GM12878 (cell line): Measurements from ENCODE around the gene JMJD6. TPM values are rescaled to one million over a fixed set of nuclear protein-coding genes. Genes with fewer than 3 reads are reported as not detected.

ENCODE experiments used
- ATAC-seq: fragments of 200-7000 bp; cut with Tn5 transposase; 3 replicates; pipeline ENCODE4 v1.9.1; 2020; ENCODE audit warnings: mild to moderate bottlenecking, moderate library complexity
- BruUV-seq: library from RNA; stranded (reverse); fragments of 400-500 nt; replicated peaks from 2 replicates; lab custom pipeline; 2021; lab: Mats Ljungman, UMichigan
- CTCF ChIA-PET: fragments of 300-600 bp; sonication (Branson Sonifier 250); formaldehyde crosslinking; extraction: SDS; loops from one replicate; lab custom pipeline; 2021; ENCODE audit warnings: inconsistent platforms; lab: Yijun Ruan, JAX
- POLR2A ChIA-PET: fragments of 350-600 bp; formaldehyde crosslinking; extraction: SDS; loops from one replicate; lab custom pipeline; 2021; ENCODE audit warnings: inconsistent platforms; lab: Charles Lee
- RAD21 ChIA-PET: fragments of 300-600 bp; sonication (Branson Sonifier 250); formaldehyde crosslinking; loops from one replicate; lab custom pipeline; 2023; ENCODE audit warnings: antibody characterized with exemption; ENCODE audit not compliant: unreplicated experiment; lab: Charles Lee
- SMC1A ChIA-PET: fragments of 300-600 bp; sonication (Branson Sonifier 250); formaldehyde crosslinking; loops from one replicate; lab custom pipeline; 2023; ENCODE audit not compliant: unreplicated experiment, uncharacterized antibody; lab: Charles Lee
- DNase-seq: peaks from one replicate; pipeline ENCODE4 v3.0.0-alpha.2; 2011; ENCODE audit warnings: low read depth, low spot score
- FAIRE-seq: peaks from 3 replicates; lab custom pipeline; 2011; peaks lifted over from hg19 to GRCh38; lab: Jason Lieb, UNC
- H2AFZ ChIP-seq: 2 replicates; pipeline ENCODE4 v1.6.0; 2011; ENCODE audit warnings: low read depth, low read length, control low read depth; ENCODE audit not compliant: control insufficient read depth
- H3K27ac ChIP-seq: 2 replicates; pipeline ENCODE4 v1.5.1; 2011; ENCODE audit warnings: control low read depth; ENCODE audit not compliant: control insufficient read depth, insufficient read depth
- H3K27me3 ChIP-seq, 2 experiments: replicated peaks in 1 of 2; 2 replicates each; pipeline versions ENCODE4 v1.6.0 to v1.6.1; 2011; ENCODE audit warnings: low read length in 1 of 2; ENCODE audit not compliant: control insufficient read depth in 2 of 2, insufficient read depth in 2 of 2
- H3K36me3 ChIP-seq, 2 experiments: 2 replicates each; pipeline ENCODE4 v1.5.1; 2011; ENCODE audit warnings: low read length in 1 of 2; ENCODE audit not compliant: control insufficient read depth in 2 of 2, insufficient read depth in 2 of 2
- H3K4me1 ChIP-seq: 2 replicates; pipeline ENCODE4 v1.6.1; 2011; ENCODE audit warnings: mild to moderate bottlenecking, low read length, moderate library complexity, mixed read lengths; ENCODE audit not compliant: control insufficient read depth, insufficient read depth
- H3K4me2 ChIP-seq: 2 replicates; pipeline ENCODE4 v1.6.0; 2011; ENCODE audit warnings: control low read depth; ENCODE audit not compliant: control insufficient read depth, insufficient read depth
- H3K4me3 ChIP-seq: fragments of 200-600 bp; sonication (generic); 2 replicates; pipeline ENCODE4 v1.5.1; 2016
- H3K79me2 ChIP-seq: 2 replicates; pipeline ENCODE4 v1.6.0; 2011; ENCODE audit warnings: low read length; ENCODE audit not compliant: control insufficient read depth, insufficient read depth
- H3K9ac ChIP-seq: 2 replicates; pipeline ENCODE4 v1.8.0; 2011; ENCODE audit warnings: low read length, control low read depth, mixed read lengths; ENCODE audit not compliant: control insufficient read depth, insufficient read depth
- H3K9me3 ChIP-seq: replicated peaks from 3 replicates; pipeline ENCODE4 v1.5.1; 2011; ENCODE audit warnings: mild to moderate bottlenecking, low read length; ENCODE audit not compliant: control insufficient read depth, insufficient read depth
- H4K20me1 ChIP-seq: 2 replicates; pipeline ENCODE4 v1.6.0; 2011; ENCODE audit not compliant: control insufficient read depth, insufficient read depth
- CBX5 ChIP-seq: sonication (generic); IDR thresholded peaks from 2 replicates; pipeline ENCODE4 v1.6.1; 2016; ENCODE audit warnings: low read depth, moderate library complexity, mild to moderate bottlenecking, inconsistent platforms
- MAX ChIP-seq: IDR thresholded peaks from 2 replicates; pipeline ENCODE4 v1.6.1; 2012; ENCODE audit warnings: low read depth, low read length, improper control_type of control experiment
- MLLT1 ChIP-seq: fragments of 450-650 bp; IDR thresholded peaks from 2 replicates; pipeline ENCODE4 v1.6.1; 2016; ENCODE audit warnings: mild to moderate bottlenecking
- NFYA ChIP-seq: IDR thresholded peaks from 2 replicates; pipeline ENCODE4 v1.6.1; 2011; ENCODE audit warnings: low read depth, mild to moderate bottlenecking, low read length, improper control_type of control experiment, borderline replicate concordance
- POU2F2 ChIP-seq: IDR thresholded peaks from 3 replicates; pipeline ENCODE4 v1.6.1; 2011; ENCODE audit warnings: low read depth, mild to moderate bottlenecking, low read length, borderline replicate concordance
- SRF ChIP-seq, 2 experiments: IDR thresholded peaks; 2 replicates each; pipeline ENCODE4 v1.6.1; 2011; ENCODE audit warnings: low read depth in 2 of 2, low read length in 2 of 2, mild to moderate bottlenecking in 1 of 2, moderate library complexity in 1 of 2
- ZNF384 ChIP-seq: IDR thresholded peaks from 2 replicates; pipeline ENCODE4 v1.6.1; 2012; ENCODE audit warnings: low read depth, mild to moderate bottlenecking, low read length, improper control_type of control experiment, borderline replicate concordance
- WGBS: methylation state at CpG from one replicate; pipeline ENCODE4 v1.1.6; 2016; ENCODE audit warnings: low lambda C conversion rate; ENCODE audit not compliant: insufficient replicate concordance, insufficient coverage; ENCODE audit errors: missing lambda C conversion rate; 5-methylcytosine and 5-hydroxymethylcytosine counted together
- in situ Hi-C: fragments of 300-500 bp; cut with MboI; formaldehyde crosslinking; loops from 9 replicates; pipeline ENCODE4 v1.14.3; 2018; ENCODE audit warnings: mixed read lengths
- intact Hi-C: fragments of 100-400 bp; cut with micrococcal nuclease; formaldehyde crosslinking; loops from one replicate; pipeline ENCODE4 v1.14.2; 2022; ENCODE audit not compliant: unreplicated experiment
- polyA plus RNA-seq, 11 experiments: library from polyadenylated mRNA; depleted of rRNA in 4 of 11; unstranded in 6 of 11; stranded (reverse) in 5 of 11; fragments of >200 nt; fragmentation: Nextera tagmentation in 4 of 11; fragmentation: Illumina TruSeq in 1 of 11; extraction: Ambion mirVana in 4 of 11; extraction: Trizol in 1 of 11; gene quantifications; 1 replicate in 1 of 11; 2 replicates in 10 of 11; pipeline versions ENCODE4 v1.2.1 to v1.2.3, GENCODE V29; 2011 to 2016; ENCODE audit warnings: inconsistent platforms in 2 of 11, missing spikeins in 2 of 11, low read depth in 1 of 11
- total RNA-seq, 4 experiments: library from RNA; depleted of rRNA in 3 of 4; stranded (reverse); fragments of >200 nt in 3 of 4; fragmentation: Illumina TruSeq in 1 of 4; extraction: Trizol in 1 of 4; gene quantifications; 2 replicates each; pipeline versions ENCODE4 v1.2.1 to v1.2.3, GENCODE V29; 2013 to 2021

The JMJD6 gene
- total and polyA plus RNA-seq, 10 of the 15 experiments (the other 5 are each of a cell fraction or from before 2014, with no cell fraction given), result 1.2 to 36.0 (median 22.2) TPM

GRCh38 chr17:76727745-76728456 is 1.5 kb upstream of the JMJD6 start:
- Histone ChIP-seq H3K4me1 (no peaks in the 10 kb centered on the region; the same call in 1 of the 2 replicates), H3K79me2 (peaks cover 81% of the 10 kb centered on the region), H3K4me2 (peak overlapping the region; percentile 45), H4K20me1 (no peaks in the 10 kb centered on the region), H3K4me3 (peak overlapping the region; percentile 80), H3K9me3 (no peaks in the 10 kb centered on the region), H3K27ac (peak overlapping the region; percentile 98), H2AFZ (no peak overlapping the region), H3K9ac (peak overlapping the region; percentile 98), H3K27me3 (no peaks in the 10 kb centered on the region), H3K36me3 (peaks cover 1 to 22% of the 10 kb centered on the region in 2 experiments)
- ChIA-PET POLR2A (interaction anchor here (0.6 to 4.4 kb wide), 9 partner anchors 9 to 727 kb away, joined by 3 to 60 read pairs (median 3); partner anchors contain the start of genes MFSD11 and SRSF2), RAD21 (interaction anchor here (0.7 to 1.8 kb wide), 5 partner anchors 10 to 114 kb away, joined by 3 to 12 read pairs (median 3); partner anchors contain the start of genes MFSD11 and SRSF2), SMC1A (interaction anchor here (0.6 to 1.8 kb wide), 5 partner anchors 8 to 332 kb away, joined by 3 to 10 read pairs (median 4); partner anchors contain the start of gene MFSD11), CTCF (interaction anchor here (0.6 to 7.2 kb wide), 15 partner anchors 8 to 544 kb away, joined by 3 to 65 read pairs (median 4); partner anchors contain the start of genes MFSD11 and SRSF2)
- peak; percentile 4; the same call in 2 of the 3 replicates for ATAC-seq
- 1% methylated on average over 18 of the region's 18 CpGs for WGBS
- in situ Hi-C loops (no loop called here), intact Hi-C loops (loop anchor here (1.0 to 5.0 kb wide), 2 partner anchors 7 to 109 kb away; no protein-coding TSS in a partner anchor)
- TF ChIP-seq SRF (IDR thresholded peaks at IDR 0.05; ENCODE audit: low read depth in 2 of 2, low read length in 2 of 2) (0 out of 4 replicates have a peak, but pooled peaks of 1 of the 2 experiments have one; percentile 52), MAX (0 out of 2 replicates have a peak, but pooled peaks have one; percentile 21), MLLT1 (peak; percentile 88), POU2F2 (no peak), ZNF384 (peak; percentile 58), NFYA (no peak), CBX5 (0 out of 2 replicates have a peak, but pooled peaks have one; percentile 11)
- FAIRE-seq, result peak; percentile 41
- peak; percentile 31 for DNase-seq
- BruUV-seq, result no TSS peak
